ENCODE results near the gene PRMT9. TPM values are rescaled to one million over a fixed set of nuclear protein-coding genes. Genes with fewer than 3 reads are reported as not detected.

PRMT9 gene
- total RNA-seq, 2 experiments from 2014 or later: 11.0 to 12.0 TPM

DNA sequence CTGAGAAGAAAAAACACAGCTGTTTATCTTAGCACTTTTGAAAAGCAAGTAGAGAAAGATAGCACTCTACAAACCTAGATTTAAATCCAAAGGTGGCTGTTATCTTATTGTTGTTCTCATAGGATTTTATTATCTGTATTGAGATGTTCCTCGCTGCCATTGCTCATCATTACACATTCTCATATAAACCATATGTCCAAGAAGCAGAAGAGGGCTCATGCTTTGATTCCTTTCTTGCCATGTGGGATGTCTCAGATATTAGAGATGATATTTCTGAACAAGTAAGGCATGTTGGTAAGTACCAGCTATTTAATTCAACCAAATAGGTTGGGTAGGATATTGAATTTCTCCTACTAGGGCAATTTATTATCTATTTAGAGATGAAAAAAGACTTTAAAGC, 50.3 kb downstream of the PRMT9 start:
- no peak overlapping the region for H3K27ac Mint-ChIP-seq
- peaks cover 57% of the 10 kb centered on the region for H3K36me3 Mint-ChIP-seq (ENCODE audit: low read depth)
- no peaks in the 10 kb centered on the region for H3K9me3 Mint-ChIP-seq
- H3K27me3 Mint-ChIP-seq: no peaks in the 10 kb centered on the region
- no peak overlapping the region for H3K4me3 Mint-ChIP-seq
- DNase-seq: no peak
- no peaks in the 10 kb centered on the region for H3K4me1 Mint-ChIP-seq
- POLR2A ChIA-PET: no interaction called here
- CTCF ChIA-PET: interaction anchor here (1.9 kb wide), 1 partner anchor 233 kb away, joined by 7 read pairs; no protein-coding TSS in a partner anchor

DNA sequence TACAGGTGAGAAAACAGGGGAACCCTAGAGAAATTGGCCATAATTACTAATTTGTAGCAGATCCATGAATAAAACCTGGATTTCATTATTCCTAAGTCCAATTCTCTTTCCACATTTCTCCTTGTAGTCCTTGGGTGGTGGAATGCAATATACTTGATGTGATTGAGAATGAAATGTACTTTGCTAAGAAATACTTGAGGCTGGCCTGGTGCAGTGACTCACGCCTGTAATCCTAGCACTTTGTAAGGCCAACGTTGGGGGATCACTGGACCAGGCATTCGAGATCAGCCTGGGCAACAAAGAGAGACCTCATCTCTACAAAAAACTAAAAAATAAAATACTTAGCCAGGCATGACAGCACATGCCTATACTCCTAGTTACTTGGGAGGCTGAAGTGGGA, 50.9 kb downstream of the PRMT9 start:
- H3K27me3 Mint-ChIP-seq: no peaks in the 10 kb centered on the region
- no peaks in the 10 kb centered on the region for H3K9me3 Mint-ChIP-seq
- peaks cover 57% of the 10 kb centered on the region for H3K36me3 Mint-ChIP-seq (ENCODE audit: low read depth)
- H3K4me1 Mint-ChIP-seq: no peaks in the 10 kb centered on the region
- no peak overlapping the region for H3K4me3 Mint-ChIP-seq
- POLR2A ChIA-PET: no interaction called here
- DNase-seq: no peak
- CTCF ChIA-PET: interaction anchor here (1.9 kb wide), 1 partner anchor 234 kb away, joined by 7 read pairs; no protein-coding TSS in a partner anchor
- H3K27ac Mint-ChIP-seq: no peak overlapping the region

DNA sequence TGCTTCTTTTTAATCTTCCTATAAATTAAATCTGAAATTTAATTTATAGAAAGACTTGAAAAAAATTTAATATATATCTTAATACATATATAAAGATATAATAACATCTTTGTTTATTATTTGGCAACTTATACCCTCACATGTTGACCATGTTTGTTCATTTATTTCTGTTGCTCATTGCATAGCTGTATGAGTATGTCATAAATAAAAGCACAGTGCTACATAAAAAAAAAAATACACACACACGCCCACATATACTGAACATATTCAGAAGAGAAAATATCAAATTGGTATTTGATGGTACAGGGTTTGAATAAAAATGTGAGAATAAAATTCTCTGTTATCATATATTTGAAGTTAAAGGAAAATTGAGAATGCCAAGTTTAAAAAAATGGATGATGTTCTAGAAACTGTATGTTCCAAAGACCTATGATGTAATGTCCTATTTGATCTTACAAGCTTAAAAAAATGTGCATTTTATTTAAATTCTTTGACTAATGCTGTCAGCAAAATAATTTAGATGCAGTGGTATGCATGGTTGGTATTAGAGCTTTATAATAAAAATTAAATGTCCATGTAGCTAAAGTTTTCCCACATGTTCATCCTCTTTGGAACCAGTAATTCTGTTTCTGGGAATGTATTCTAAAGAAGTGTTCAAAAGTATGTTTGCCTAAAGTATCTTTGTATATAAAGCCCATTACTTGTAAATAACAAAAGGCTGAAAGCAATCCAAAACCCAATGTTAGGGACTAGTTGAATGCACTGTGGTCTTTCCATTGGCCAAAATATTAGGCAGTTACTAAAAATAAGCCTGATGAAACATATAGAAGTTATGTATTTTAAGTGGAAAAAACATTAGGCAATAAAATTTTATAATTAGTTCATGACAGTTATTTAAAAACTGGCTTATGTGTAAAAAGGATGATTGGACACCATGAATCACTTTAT, 53.9 kb downstream of the PRMT9 start:
- Mint-ChIP-seq H3K9me3 (no peaks in the 10 kb centered on the region), H3K4me1 (no peaks in the 10 kb centered on the region), H3K27ac (no peak overlapping the region), H3K36me3 (ENCODE audit: low read depth) (peaks cover 49% of the 10 kb centered on the region), H3K27me3 (no peaks in the 10 kb centered on the region), H3K4me3 (no peak overlapping the region)
- no peak for DNase-seq
- ChIA-PET CTCF (interaction anchor here (0.7 to 1.9 kb wide), 3 partner anchors 13 to 237 kb away, joined by 3 to 15 read pairs (median 4); partner anchors contain the start of gene TMEM184C), POLR2A (interaction anchor here (0.8 to 2.3 kb wide), 2 partner anchors 12 to 102 kb away, joined by 3 to 16 read pairs; partner anchors contain the start of genes ARHGAP10 and TMEM184C)

DNA sequence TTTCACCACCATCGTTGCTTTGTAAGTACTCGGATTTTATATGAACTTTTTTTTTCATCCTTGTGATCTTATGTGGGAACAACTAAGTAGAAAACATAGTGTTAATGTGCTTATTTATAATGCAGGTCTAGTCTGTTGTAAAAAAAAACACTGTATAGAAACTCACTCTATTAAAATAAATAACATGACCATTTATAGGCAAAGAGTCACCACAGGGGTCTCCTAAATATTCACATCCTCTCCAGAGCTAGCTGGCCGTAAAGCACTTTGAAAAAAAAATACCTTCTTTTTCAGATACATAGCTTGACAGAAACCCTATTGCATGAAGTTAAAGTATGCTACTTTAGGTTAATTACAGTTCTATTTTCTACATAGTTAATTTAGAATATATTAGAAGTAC, 55.5 kb downstream of the PRMT9 start:
- H3K4me3 Mint-ChIP-seq: no peak overlapping the region
- H3K27me3 Mint-ChIP-seq: no peaks in the 10 kb centered on the region
- peaks cover 41% of the 10 kb centered on the region for H3K36me3 Mint-ChIP-seq (ENCODE audit: low read depth)
- no peak overlapping the region for H3K27ac Mint-ChIP-seq
- CTCF ChIA-PET: interaction anchor here (1.9 kb wide), 1 partner anchor 238 kb away, joined by 15 read pairs; no protein-coding TSS in a partner anchor
- H3K9me3 Mint-ChIP-seq: no peaks in the 10 kb centered on the region
- no peaks in the 10 kb centered on the region for H3K4me1 Mint-ChIP-seq
- POLR2A ChIA-PET: interaction anchor here (1.4 to 2.3 kb wide), 2 partner anchors 11 to 55 kb away, joined by 6 to 16 read pairs; partner anchors contain the start of genes PRMT9 and TMEM184C
- DNase-seq: no peak

DNA sequence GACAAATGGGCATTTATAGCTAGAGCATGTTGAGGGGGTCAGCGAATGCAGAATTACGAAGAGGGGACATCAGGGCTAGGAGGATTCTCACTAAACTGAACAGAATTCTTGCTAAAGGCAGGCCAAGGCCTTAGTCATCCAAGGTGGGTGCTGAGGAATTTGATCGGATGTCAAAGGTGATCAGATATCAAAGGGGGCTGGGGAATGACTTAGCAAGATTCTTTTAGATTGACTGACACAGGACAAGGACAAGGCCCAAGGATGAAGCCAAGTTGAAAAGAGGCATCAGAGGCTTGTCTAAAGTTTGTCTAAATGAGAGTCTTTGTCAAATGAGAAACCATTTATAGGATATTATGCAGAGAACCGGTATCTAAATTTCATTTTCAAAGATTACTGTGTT, 57.1 kb downstream of the PRMT9 start:
- peaks cover 43% of the 10 kb centered on the region for H3K36me3 Mint-ChIP-seq (ENCODE audit: low read depth)
- POLR2A ChIA-PET: interaction anchor here (2.7 kb wide), 1 partner anchor 10 kb away, joined by 14 read pairs; the partner anchor contains the start of gene TMEM184C

DNA sequence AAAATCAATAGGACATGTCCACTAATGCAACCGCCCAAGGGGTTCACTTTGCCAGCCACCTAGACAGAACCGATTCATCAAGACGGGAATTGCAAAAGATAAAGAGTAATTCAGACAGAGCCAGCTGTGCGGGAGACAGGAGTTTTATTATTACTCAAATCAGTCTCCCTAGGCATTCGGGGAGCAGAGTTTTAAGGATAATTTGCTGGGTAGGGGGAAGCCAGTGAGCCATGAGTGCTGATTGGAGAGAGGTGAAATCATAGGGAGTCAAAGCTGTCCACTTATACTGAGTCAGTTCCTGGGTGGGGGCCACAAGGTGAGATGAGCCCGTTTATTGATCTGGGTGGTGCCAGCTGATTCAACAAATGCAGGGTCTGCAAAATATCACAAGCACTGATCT, 58.2 kb downstream of the PRMT9 start:
- H3K4me3 Mint-ChIP-seq: no peak overlapping the region
- CTCF ChIA-PET: interaction anchor here (1.4 to 2.3 kb wide), 3 partner anchors 9 to 242 kb away, joined by 3 to 9 read pairs (median 8); partner anchors contain the start of gene TMEM184C
- no peaks in the 10 kb centered on the region for H3K27me3 Mint-ChIP-seq
- no peaks in the 10 kb centered on the region for H3K9me3 Mint-ChIP-seq
- H3K27ac Mint-ChIP-seq: no peak overlapping the region
- POLR2A ChIA-PET: interaction anchor here (2.7 kb wide), 1 partner anchor 8 kb away, joined by 14 read pairs; the partner anchor contains the start of gene TMEM184C
- DNase-seq: no peak
- peaks cover 43% of the 10 kb centered on the region for H3K36me3 Mint-ChIP-seq (ENCODE audit: low read depth)
- H3K4me1 Mint-ChIP-seq: peaks cover 7% of the 10 kb centered on the region

More for the DNA sequence above, 57.1 kb downstream of the PRMT9 start:
- H3K9me3 Mint-ChIP-seq: no peaks in the 10 kb centered on the region
- CTCF ChIA-PET: interaction anchor here (2.3 kb wide), 1 partner anchor 240 kb away, joined by 9 read pairs; no protein-coding TSS in a partner anchor
- H3K27me3 Mint-ChIP-seq: no peaks in the 10 kb centered on the region
- H3K27ac Mint-ChIP-seq: no peak overlapping the region
- peaks cover 3% of the 10 kb centered on the region for H3K4me1 Mint-ChIP-seq
- H3K4me3 Mint-ChIP-seq: no peak overlapping the region
- no peak for DNase-seq

DNA sequence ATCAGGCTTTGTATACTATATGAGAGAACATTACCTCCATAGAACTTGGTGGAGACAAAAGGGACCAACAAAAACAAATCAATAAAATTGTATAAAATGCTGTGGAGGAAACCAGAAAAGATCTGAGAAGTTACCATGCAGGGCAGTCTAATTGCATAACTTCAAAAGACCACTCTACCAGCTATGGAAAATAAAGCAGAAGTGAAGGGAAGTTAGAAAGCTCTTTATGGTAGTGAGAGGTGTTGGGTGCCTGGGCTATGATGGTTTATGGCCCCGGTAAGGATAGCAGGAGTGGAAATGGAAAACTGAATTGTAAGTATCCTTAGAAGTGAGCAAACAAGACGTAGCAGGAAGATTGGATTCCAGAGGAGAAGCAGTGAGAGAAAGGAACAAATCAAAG, 63.6 kb downstream of the PRMT9 start:
- CTCF ChIA-PET: interaction anchor here (2.1 kb wide), 1 partner anchor 246 kb away, joined by 10 read pairs; no protein-coding TSS in a partner anchor
- peaks cover 35% of the 10 kb centered on the region for H3K36me3 Mint-ChIP-seq (ENCODE audit: low read depth)
- no peak overlapping the region for H3K27ac Mint-ChIP-seq
- no peak for DNase-seq
- H3K4me3 Mint-ChIP-seq: no peak overlapping the region
- H3K4me1 Mint-ChIP-seq: peaks cover 37% of the 10 kb centered on the region
- H3K27me3 Mint-ChIP-seq: peaks cover 1% of the 10 kb centered on the region
- no peaks in the 10 kb centered on the region for H3K9me3 Mint-ChIP-seq
- POLR2A ChIA-PET: no interaction called here

DNA sequence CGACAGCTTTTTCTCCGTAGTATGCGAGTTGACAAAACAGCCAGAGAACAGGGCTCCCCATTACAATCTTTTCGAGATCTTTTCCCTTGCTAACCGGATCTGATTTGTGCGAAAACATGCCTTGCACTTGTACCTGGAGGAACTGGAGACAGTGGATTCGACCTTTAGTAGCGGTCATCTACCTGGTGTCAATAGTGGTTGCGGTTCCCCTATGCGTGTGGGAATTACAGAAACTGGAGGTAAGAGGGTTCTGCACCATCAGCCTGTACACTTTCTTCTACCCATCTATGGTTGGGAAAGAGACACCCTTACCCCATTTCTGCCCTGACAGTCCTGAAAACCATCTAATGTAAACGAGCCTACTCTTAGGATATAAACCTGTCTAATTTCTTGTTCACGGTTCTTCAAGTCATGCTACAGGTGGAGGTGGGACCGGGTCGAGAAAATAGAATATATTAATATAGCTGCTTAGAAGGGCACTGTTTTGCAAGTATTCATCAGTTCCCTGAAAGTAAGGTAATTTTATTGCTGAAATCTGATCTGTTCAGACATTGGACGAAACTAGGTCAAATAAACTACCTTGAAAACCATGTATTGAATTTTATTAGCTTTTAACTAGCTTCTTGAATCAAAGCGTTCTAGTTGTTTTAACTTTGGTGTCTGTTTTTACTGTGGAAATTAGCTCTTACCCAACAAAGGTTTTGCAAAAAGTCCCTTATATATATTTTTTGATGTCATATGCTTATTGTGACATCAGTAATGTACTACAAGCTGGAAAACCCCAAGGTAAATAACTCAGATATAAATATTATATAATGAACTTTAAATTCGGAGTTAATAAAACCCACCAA, 65.9 kb downstream of the PRMT9 start:
- Mint-ChIP-seq H3K27ac (peak overlapping the region; percentile 92), H3K9me3 (no peaks in the 10 kb centered on the region), H3K4me3 (peak overlapping the region; percentile 89), H3K4me1 (peaks cover 37% of the 10 kb centered on the region), H3K27me3 (peaks cover 9% of the 10 kb centered on the region), H3K36me3 (ENCODE audit: low read depth) (peaks cover 25% of the 10 kb centered on the region)
- ChIA-PET CTCF (interaction anchor here (0.6 to 5.3 kb wide), 11 partner anchors 14 to 598 kb away, joined by 3 to 36 read pairs (median 3); partner anchors contain the start of genes ARHGAP10 and PRMT9), POLR2A (interaction anchor here (0.7 to 3.4 kb wide), 15 partner anchors 8 to 326 kb away, joined by 3 to 54 read pairs (median 5); partner anchors contain the start of genes ARHGAP10 and PRMT9)
- DNase-seq: no peak

DNA sequence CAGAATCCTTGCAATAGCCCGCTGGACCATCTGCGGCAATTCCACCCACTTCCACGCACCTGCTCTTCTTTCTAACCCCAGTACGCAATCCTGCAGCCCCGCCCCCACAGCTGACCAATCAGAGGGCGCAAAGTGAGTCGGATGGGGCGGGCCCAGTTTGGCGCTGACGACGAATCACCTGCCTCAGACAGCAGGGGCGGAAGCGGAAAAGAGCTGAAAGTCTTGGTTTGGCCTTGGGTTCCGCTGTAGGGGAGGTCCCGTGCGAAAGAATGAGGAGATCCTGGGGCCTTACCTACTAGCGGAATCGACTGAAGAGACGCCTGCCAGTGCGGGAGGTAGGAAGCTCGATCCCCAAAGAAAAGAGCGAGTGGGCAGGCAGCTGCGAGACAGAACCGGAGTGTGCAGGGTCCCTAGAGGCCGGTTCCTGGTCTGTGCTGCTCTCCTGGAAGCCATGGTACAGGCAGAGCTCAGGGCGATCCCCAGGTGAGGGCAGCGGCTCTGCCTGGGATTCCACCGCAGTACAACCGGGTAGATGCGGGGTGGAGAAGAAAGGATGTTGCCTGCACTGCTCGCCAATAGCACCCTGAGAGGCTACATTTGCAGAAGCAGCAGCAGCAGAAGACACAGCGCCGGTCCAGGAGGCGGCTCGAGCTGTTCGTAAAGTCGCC, 66.7 kb downstream of the PRMT9 start, which contains the start of gene TMEM184C:
Gene TMEM184C, plus strand, starts transcription at position 225 of the 668 bp plus-strand sequence. CDS start 560 bp downstream, outside the sequence.
- H3K27ac Mint-ChIP-seq: peak within 1 kb of the TSS; percentile 92
- H3K36me3 Mint-ChIP-seq (ENCODE audit: low read depth): peaks cover 19% of the 10 kb centered on the region
- no peaks in the 10 kb centered on the region for H3K9me3 Mint-ChIP-seq
- H3K27me3 Mint-ChIP-seq: peaks cover 9% of the 10 kb centered on the region
- peaks cover 34% of the 10 kb centered on the region for H3K4me1 Mint-ChIP-seq
- ChIA-PET POLR2A (interaction anchor here (0.6 to 3.4 kb wide), 22 partner anchors 9 to 326 kb away, joined by 3 to 54 read pairs (median 4); partner anchors contain the start of genes ARHGAP10 and PRMT9), CTCF (interaction anchor here (0.7 to 5.3 kb wide), 17 partner anchors 8 to 252 kb away, joined by 3 to 36 read pairs (median 3); partner anchors contain the start of genes ARHGAP10 and PRMT9)
- DNase-seq: peak; percentile 99
- peak within 1 kb of the TSS; percentile 89 for H3K4me3 Mint-ChIP-seq

DNA sequence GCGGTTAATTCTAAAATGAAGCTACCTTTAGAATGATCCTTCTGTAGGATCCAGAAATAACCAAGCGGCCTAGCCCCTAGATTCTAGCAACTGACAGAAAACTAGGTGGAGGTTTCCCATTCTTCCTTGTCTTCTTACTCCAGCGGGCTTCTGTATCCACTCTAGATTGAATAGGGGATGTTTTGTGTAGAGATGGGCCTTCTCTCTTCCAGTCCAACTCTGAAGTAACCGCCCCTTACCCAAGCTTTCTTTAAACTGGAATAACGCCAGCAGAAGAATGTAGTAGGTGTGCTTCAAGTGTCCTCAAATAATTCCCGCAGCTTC, 67.2 kb downstream of the PRMT9 start:
- Mint-ChIP-seq H3K4me1 (peaks cover 34% of the 10 kb centered on the region), H3K27ac (peak overlapping the region; percentile 92), H3K27me3 (peaks cover 9% of the 10 kb centered on the region), H3K4me3 (peak overlapping the region; percentile 89), H3K36me3 (ENCODE audit: low read depth) (peaks cover 19% of the 10 kb centered on the region), H3K9me3 (no peaks in the 10 kb centered on the region)
- POLR2A ChIA-PET: interaction anchor here (0.6 to 3.4 kb wide), 21 partner anchors 8 to 327 kb away, joined by 3 to 54 read pairs (median 4); partner anchors contain the start of genes ARHGAP10 and PRMT9
- CTCF ChIA-PET: interaction anchor here (0.7 to 5.3 kb wide), 17 partner anchors 8 to 253 kb away, joined by 3 to 36 read pairs (median 3); partner anchors contain the start of genes ARHGAP10 and PRMT9
- DNase-seq: no peak

DNA sequence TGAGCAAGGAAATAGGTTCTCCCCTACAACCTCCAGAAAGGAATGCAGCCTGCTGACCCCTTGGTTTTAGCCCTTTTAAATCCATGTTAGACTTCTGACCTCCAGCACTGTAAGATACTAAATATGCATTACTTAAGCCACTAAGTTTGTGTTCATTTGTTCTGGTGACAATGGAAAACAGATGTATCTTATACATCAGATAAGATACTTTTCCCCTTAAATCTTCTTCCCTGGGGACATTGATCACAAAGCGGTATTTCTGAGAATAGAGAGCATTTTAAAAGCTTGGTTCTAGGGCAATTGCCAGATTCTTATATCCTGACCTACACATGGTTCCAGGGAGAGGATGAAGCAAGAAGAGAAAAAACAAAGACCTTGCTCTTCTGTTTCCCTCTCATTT, 73.3 kb downstream of the PRMT9 start:
- H3K27ac Mint-ChIP-seq: no peak overlapping the region
- POLR2A ChIA-PET: no interaction called here
- H3K4me1 Mint-ChIP-seq: peaks cover 2% of the 10 kb centered on the region
- H3K36me3 Mint-ChIP-seq (ENCODE audit: low read depth): no peaks in the 10 kb centered on the region
- DNase-seq: no peak
- no peak overlapping the region for H3K4me3 Mint-ChIP-seq
- CTCF ChIA-PET: interaction anchor here (0.6 kb wide), 1 partner anchor 22 kb away, joined by 3 read pairs; no protein-coding TSS in a partner anchor
- no peaks in the 10 kb centered on the region for H3K9me3 Mint-ChIP-seq
- H3K27me3 Mint-ChIP-seq: peaks cover 20% of the 10 kb centered on the region
